ENCODE data around the gene CHST11.

CHST11 gene

GRCh38 chr12:104707194-104707593, 250.4 kb downstream of the CHST11 start:
- no peak for DNase-seq

- DNase-seq: no peak
Measured at GRCh38 chr12:104707794-104708558, 251.2 kb downstream of the CHST11 start.

DNA sequence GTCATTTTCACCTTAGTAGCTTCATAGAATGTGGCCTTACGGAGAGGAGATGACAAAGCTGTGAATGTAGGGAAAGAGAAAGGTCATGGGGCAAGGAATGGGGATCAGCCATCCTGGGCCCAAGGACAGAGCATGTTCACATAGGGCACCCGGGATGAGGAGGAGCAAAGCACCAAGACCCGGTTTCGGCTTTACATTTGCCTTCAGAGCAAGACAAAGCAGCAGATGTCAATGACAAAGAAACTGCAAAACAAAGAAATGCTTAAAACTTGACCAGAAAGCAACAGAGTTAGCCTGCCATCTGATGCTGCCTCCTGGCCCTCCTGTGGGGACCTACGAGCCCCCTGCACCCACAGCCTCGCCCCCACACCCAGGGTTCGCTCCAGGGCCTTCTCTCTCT, 252.1 kb downstream of the CHST11 start:
- no peak for DNase-seq

DNA sequence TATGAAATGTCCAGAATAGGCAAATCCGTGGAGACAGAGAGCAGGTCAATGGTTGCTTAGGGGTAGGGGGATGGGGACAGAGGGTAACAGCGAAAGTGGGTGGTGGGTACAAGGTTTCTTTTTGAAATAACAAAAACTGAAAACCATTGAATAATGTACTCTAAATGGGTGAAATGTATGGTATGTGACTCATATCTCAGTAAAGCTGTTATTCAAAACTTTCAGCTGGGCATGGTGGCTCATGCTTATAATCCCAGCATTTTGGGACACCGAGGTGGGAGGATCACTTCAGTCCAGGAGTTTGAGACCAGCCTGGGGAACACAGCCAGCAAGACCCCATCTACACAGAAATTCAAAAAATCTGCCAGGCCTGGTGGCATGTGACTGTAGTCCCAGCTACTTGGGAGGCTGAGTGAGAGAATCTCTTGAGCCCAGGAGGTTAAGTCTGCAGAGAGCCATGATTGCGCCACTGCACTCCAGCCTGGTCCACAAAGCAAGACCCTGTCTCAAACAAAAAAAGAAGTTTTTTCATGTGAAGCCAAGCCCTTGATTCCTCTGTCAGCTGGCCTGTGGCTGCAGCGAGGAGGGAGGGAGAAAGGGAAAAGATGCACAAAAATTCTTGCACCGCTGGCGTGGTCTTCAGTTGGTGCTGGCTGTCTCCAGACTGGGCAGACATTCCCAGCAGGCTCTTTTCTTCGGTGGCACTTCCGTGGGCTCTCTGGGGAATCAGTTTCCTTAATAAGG, 253.1 kb downstream of the CHST11 start:
- DNase-seq: no peak

DNA sequence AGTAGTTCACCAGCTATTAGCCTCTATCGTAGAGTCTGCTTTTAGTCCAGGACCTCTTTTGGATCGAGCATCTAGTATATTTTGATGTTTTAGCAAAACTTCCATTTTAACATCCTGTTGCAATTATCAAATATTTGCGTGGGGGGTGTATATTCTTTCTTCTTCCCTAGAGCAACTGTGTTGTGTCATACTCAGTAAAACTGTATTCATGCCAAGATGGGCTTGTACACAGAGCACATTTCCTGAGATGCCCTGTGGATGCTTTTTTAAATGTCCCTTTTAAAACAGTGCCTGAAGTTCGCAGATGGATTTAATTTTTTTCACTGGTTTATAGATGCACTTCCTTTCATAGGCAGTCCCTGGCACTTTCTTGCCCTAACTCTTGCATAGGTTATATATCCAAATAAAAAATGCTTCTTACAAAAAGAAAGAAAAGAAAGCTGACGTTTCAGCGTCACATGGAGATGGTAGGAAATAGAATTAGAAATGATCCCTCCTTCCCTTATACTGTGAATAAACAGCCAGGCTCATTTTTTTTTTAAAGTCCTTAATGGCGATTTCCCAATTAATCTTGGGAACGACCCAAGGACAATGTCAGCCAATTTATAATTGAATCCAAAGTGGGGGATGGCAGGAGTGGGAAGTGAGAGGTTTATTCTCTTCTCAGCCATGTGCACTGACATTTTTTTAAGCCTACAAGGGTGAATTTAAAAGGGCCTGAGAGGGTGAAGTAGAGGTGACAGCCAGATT, 254.4 kb downstream of the CHST11 start:
- no peak for DNase-seq

DNA sequence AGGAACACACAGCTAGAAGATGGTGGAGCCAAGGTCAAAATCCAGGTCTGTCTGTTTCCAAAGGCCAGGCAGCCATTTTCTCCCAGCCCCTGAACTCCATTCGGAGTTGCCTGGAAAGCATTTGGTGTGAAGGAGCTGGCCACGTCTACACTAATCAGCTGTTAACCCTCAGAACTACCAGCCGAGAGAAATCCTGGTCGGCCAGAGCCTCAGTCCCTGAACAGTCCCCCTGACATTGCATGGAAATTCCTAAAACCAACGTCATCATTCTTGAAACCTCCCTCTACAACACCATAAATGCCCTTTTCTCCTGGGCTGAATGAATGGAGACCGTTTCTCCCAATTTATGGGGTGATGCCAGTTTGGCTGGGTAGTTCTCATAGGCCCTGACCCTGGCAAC, 255.7 kb downstream of the CHST11 start:
- DNase-seq: no peak

DNA sequence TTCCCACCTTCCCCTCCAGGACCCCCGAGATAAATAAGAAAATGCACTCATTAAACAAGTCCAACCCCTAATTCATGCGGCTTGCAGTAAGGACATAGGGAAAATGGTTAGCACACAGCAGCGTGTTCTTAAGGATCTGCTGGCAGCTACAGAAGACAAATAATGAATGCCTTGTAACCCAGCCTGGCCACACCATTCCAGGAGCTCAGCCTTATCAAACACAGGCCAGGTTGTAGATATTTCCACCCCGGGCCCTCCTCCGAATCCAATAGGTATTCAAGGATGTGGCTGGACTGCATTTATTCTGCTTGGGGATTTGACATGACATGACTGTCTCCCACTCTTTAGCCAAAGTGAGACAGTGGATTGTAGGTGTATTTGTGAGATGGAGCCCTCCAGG, 256.2 kb downstream of the CHST11 start:
- no peak for DNase-seq

GRCh38 chr12:104713444-104713843, 256.7 kb downstream of the CHST11 start:
- no peak for DNase-seq

DNA sequence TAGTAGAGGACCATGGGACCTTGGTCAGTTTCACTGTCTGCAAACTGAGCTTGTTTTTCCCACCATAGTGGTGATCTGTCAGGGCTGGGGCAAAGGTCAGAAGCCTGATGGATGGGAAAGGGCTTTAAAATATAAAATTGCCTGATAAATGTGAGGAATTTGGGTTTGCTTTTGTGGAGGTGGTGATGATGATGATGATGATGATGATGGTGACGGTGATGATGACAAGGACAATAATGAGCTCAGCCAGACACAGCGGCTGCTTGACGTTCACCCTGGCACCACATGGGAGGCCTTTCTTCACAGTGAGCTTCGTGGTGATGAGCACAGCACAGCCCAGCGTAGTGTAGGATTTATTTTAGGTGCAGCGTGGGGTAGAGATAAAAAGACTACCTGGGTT, 257.6 kb downstream of the CHST11 start:
- DNase-seq: no peak

DNA sequence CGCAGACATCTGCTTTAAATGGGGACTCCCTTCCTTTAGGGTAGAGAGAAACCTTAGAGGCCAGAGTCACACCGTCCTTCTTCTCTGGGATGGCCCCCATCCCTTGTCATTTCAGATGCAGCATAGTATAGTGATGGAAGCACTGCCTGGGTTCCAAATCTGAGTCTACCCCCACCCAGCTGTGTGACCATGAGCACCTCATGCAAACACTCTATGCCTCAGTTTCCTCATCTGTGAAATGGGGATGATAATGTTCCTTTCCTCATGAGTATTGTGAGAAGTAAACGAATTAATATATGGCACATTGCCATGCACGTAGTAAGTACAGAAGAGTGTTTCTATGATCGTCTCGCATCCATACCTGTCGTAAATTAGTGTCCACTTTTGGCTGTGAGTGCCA, 259.4 kb downstream of the CHST11 start:
- no peak for DNase-seq

DNA sequence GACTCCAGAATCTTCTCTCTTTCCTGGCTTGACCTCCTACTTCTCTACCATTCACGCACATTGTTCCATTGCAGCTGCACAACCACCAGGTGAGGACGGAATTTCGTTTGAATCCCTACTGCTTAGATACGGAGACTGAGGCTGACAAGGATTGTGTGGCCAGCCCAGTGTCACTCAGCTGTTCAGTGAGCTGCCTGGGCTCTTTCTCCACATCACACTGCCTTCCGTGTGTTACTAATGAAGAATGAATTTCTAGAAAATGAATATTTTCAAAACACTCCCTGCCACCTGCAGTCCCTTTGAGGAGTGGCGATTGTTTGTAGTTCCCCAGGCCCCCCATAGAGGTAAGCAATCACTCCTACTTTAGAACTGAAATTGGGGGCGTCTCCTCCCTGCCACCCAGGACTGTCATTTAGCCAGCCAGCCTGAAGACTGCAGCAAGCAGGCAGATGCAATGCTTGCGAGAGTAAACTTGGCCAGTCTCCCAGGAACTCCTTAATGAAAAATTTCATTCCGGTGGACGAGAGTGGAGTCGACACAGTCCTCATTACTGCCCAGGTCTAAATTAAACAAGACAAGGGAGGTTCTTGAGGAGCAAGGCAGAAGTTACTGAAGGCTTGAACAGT, 261.7 kb downstream of the CHST11 start:
- DNase-seq: no peak

DNA sequence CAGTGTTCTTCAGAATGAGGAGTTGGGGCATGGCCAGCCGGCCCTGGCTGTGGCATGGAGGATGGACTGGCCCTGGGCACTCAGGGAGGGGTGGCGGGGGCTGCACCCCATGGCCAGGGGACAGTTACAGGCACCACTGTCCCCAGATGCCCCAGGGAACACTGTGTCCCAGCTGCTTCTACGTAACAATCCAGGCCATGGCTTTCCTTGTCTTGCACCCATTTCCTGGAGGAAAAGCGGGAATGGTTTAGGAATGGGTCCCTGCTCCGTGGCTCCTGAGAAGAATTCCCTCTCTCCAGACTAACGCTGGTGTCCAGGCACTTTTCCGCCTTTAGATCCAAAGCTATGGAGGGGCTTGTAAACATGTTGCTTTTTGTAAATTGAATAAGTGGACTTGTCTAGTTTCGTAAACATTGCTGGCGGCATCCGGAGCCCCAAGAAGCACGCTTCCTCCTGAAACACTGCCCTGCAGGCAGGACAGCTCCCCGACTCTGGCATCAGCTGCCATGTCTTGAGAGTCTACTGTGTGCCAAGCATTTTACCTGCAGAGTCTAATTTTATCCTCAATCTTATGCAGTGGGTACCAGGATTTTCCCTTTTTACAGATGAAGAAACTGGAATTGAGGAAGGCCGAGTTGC, 263.1 kb downstream of the CHST11 start:
- no peak for DNase-seq

DNA sequence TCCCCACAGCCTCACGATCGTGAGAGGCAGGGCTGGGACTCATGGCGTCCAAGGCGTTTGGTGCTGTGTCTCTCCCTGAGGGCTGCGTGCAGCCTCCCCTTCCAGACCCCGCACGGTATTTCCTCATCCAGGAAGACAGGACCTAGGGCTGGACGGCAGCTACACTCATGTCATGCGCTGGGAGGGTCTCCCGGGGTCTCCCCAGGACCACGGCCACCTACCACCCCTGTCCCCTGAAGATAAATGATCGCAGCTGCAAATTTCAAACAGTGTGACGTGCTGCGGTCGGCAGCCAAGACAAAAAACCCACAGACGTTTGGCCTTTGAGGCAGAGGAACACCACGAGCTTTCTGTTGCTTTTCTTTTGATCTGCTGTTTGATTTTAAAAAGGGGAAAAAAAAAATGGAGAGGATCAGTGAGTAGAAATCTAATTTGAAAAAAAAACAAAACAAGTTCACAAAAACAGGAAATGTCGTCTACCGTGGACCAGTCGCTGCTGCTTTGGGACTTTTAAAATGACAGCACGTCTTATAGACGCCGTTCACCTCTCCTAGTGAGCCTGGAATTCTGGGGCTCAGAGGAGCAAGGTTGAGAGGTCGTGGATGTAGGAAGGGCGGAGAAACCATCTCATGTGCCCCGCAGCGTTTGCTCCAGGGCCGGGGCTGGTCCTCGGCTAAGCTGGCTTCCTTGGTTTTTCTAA, 263.7 kb downstream of the CHST11 start:
- DNase-seq: peak; percentile 77

- DNase-seq: no peak
Measured at GRCh38 chr12:104721039-104721405, 264.3 kb downstream of the CHST11 start.

DNA sequence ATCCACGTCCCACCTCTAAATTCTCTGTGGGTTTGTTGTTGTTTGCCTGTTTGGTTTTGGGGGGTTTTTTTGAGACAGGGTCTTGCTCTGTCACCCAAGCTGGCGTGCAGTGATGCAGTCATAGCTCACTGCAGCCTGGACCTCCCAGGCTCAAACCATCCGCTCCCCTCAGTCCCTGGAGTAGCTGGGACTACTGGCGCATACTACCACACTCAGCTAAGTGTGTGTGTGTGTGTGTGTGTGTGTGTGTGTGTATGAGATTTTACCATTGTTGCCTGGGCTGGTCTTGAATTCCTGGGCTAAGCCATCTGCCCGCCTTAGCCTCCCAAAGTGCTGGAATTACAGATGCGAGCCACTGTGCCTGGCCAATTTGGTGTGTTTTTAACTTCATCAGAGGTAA, 265.2 kb downstream of the CHST11 start:
- DNase-seq: no peak

- no peak for DNase-seq
Measured at GRCh38 chr12:104722601-104723534, 266.1 kb downstream of the CHST11 start.

- DNase-seq: no peak
Measured at GRCh38 chr12:104723895-104724294, 267.1 kb downstream of the CHST11 start.

DNA sequence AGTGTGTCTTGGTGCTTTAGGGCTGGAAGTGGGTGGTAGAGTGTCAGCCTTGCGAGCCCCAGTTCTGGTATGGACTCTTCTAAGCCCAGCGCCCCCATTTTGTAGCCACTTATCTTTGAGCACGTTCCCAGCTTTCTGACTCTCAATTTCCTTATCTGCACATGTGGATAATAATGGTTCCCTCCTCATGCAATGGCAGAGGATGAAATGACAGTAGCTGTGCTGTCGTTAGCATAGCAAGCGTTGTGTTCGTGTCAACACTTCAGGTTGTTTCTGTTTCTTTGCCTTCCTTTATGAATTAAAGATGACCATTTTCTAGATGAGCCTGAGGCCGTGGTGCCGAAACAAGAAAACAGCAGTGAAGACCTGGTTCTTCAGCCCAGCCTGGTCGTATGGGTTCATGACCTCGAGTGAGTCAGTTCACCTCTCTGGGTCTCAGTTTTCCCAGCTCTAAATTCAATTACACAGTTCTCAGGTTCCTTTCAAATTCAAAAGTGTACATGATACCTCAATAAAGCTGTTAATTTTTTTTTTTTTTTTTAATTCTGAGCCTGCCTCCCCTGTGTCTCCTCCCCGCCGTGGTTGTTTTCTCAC, 268.3 kb downstream of the CHST11 start:
- DNase-seq: no peak

GRCh38 chr12:104725610-104726009, 268.9 kb downstream of the CHST11 start:
- no peak for DNase-seq

DNA sequence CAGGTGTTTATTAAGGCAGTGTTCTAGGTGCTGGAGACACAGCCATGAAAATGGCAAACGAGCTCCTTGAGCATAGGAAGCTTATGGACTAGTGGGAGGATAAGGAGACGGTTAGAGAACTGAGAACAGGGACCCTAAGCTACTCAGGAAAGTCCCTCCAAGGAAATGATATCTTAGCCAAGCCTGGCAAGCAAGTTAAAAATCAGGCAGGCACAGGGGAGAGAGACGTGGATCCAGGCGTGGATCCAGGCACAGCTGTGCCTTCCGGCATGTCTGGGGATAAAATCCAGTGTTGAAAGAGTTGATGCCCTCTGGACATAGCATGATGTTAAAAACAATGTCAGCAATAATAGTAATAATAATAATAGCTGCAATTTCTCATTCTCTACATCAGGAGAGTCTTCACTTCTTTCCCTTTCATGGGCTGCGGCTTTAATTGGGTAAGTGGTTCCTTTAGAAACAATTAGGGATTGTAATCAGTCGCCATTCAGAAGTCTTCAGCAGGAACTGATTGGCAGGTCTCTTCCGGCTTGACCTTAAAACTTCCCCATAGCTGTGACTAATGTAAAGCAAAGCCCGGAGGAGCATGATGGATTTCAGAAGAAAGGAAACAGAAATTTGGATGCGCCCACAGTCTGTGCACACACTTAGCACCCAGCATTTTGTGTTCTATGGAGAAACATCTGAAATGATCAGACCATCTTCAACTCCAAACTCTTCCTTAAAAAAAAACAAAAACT, 271.1 kb downstream of the CHST11 start:
- no peak for DNase-seq
